Activated CD8-positive, alpha-beta memory T cell treated with anti-CD3 and anti-CD28 coated beads for 1 hour (primary cell): ENCODE data around the gene ARAF.

Experiments used
- DNase-seq, 2 donors: peaks; one replicate each; pipeline ENCODE4 v3.0.0-alpha.2; 2020; ENCODE audit warnings: low read depth in 1 of 2; ENCODE audit errors: extremely low read depth in 1 of 2

ARAF gene

DNA sequence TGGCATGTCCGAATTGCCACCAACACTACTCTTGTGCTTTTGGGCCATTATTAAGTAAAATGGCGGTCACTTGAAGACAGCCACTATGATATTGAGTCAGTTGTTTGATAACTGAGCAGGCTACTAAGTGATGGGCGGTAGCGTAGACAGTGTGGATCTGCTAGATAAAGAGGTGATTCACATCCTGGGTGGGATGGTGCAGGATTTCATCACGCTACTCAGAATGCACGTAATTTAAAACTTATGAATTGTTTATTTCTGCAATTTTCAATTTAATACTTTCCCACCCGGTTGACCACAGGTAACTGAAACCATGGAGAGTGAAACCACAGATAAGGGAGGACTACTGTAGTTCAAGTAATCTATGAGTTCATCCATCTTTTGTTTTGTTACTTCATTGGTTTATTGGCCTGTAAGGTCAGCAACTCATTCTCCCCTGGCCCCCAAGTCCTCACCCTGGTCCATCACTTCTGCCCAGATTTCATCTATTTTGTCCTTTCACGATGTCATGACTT is 2.9 kb downstream of the ARAF start:
- no peak for DNase-seq

DNA sequence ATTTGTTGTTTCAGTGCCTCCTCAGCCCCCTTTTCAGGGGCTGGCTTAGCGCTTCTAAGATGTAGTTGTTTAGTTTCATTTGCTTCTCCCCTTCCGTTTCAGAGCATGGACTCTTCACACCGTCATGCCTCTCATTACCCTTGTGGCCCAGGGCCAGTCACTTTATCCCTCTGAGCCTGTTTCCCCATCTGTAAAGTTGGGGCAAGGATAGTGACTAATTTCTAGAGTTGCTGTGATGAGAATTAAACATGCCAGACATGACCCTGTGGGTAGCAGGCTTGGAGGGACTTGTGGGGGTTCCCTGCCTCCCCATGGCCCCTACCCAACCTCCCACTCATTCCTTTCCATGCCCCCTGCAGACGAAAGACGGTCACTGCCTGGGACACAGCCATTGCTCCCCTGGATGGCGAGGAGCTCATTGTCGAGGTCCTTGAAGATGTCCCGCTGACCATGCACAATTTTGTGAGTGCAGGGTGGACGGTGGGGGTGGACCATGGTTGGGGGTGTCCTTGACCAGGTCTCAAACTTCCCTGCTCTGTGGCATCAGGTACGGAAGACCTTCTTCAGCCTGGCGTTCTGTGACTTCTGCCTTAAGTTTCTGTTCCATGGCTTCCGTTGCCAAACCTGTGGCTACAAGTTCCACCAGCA is 3.6 kb downstream of the ARAF start:
- no peak for DNase-seq

DNA sequence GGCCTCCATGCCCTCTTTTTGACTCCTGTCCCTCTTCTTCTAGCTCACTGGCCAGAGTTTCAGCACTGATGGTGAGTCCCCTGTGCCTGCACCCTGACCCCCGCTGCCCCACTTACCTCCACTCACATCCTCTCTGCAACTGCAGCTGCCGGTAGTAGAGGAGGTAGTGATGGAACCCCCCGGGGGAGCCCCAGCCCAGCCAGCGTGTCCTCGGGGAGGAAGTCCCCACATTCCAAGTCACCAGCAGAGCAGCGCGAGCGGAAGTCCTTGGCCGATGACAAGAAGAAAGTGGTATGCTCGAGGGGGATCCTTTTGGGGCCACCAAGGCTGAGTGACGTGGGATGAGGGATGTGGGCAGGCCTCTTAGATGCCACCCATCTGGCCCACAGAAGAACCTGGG is 5.8 kb downstream of the ARAF start:
- DNase-seq: no peak

DNA sequence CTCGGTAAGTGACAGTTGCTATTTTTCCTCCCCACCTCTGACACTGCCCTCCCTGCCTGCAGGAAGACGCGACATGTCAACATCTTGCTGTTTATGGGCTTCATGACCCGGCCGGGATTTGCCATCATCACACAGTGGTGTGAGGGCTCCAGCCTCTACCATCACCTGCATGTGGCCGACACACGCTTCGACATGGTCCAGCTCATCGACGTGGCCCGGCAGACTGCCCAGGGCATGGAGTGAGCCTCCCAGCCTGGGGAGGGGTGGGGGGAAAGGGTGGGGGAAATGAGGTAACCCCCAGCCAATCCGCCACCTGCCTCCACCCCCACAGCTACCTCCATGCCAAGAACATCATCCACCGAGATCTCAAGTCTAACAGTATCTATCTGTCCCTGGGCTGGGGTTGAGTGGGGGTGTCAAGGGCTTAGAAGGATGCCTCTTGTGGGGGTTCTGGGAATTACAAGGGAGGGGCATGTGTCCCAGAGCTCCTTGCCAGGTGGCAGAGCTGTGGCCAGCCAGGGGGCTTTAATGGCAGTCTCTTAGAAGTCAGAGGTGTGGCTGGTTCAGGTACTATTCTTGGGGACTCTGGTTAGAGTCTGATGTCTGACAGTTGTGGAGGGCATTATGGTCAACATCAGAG is 7.8 kb downstream of the ARAF start:
- DNase-seq: no peak

DNA sequence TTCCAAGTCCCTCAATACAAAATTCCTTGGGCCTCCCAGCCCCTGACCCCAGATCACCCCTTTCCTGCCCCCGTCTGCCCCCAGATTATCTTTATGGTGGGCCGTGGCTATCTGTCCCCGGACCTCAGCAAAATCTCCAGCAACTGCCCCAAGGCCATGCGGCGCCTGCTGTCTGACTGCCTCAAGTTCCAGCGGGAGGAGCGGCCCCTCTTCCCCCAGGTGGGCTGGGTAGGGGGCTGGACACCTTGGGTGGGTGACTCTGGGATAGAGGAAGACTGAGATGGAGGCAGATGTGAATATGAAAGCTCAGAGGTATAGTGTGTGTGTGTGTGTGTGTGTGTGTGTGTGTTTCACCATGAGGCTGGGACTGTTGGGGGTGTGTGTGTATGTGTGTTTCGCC is 9.8 kb downstream of the ARAF start:
- no peak for DNase-seq

DNA sequence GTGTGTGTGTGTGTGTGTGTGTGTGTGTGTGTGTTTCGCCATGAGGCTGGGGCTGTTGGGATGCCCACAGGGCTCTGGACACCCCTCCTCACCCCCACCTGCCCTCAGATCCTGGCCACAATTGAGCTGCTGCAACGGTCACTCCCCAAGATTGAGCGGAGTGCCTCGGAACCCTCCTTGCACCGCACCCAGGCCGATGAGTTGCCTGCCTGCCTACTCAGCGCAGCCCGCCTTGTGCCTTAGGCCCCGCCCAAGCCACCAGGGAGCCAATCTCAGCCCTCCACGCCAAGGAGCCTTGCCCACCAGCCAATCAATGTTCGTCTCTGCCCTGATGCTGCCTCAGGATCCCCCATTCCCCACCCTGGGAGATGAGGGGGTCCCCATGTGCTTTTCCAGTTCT is 10.2 kb downstream of the ARAF start:
- no peak for DNase-seq

DNA sequence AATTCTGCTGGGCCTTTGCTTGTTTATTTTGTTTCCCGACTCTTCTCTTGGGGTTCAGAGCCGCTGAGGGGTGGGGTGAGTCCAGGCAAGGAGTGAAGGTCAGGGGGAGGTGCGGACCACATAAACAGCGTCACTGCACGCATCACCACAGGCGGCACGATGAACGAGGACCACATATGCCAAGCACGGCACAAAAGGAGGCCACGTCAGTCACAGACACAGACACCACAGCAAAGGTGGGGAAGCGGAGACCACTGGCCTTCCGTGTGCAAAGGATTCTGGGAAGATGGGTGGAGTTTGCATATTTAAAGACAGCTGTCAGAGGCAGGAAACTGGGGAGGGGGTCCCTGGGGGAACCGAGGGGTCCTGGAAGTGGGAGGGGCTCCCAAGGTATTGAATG is 10.9 kb downstream of the ARAF start:
- DNase-seq: no peak

DNA sequence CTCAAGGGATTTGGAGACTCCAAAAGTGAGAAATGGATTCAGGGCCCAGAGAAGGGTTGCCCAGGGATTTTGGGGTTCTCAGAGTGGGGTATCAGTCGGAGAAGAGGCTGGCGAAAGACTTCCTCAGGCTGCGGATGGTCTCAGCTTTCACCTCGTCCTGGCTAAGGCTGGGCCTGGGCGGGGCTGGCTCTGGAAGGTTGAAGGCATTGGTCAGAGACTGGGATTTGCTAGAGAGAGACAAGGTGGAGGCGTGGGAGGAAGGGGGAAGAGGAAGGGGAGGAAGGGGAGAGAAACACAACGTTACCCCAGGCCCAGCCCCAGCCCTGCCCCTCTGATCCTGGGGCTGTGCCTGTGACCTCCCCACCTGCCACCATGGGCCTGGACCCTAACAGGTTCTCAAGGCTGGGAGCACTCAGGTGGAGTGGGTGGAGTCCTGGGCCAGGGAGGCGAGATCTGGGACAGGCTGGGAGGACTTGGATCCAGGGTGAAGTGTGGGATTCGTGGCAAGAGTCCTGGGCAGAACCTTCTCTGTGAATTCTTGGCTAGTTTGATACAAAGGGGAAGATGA is 11.9 kb downstream of the ARAF start:
- DNase-seq: no peak

DNA sequence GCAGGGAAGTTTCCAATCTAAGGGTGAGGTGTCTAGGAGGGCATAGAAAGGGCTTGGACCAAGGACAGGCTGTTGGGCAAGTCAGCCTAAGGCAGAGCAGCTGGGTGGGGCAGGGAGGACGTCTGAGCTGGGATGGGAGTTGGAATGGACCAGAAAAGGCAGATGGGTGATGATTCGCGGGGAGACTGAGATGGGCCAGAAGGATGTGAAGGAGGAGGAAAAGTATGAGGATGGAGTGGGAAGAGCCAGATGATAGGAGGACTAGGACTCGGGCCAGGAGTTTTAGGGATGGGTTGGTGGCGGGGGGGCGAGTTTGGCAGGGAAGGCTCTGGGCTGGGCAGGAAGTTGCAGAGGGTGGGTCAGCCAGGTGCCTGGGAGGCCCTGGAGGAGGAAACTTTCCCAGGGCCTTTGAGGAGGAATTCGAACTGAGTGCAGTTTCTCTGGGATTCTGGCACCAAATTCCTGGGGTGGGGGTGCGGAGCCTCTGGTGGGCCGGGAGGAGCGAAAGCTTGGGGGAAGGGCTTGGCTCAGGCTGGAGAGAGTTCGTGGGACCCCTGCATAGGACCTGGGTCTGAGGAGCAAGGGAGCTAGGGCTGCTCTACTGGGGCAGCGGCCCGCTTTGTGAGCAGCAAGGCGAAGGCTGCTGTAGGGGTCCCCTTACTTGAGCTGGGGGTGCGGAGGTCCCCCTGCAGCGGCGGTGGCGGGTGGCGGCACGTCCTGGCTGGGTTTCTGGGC is 12.5 kb downstream of the ARAF start:
- no peak for DNase-seq

DNA sequence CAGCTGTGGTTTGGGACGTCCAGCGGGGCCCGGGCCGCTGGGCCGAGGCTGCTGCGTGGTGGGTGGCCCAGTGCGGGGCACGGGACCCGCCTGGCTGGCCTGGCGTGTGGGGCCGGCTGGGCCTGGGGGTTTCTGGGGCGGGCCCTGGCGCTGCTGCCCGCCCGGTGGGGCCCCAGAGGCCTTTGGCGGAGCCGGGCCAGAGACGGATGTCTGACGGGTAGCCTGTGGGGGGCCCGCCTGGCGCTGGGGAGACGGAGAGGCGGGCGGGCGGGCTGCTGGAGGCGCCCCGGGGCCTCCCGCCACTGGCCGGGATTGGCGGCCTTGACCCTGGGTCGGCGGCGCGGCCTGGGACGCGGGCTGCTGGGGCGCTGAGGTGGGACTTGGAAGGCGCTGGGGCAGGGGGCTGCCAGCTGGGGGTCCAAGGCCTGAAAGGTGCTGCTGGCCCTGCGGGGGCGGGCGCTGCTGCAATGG is 13.1 kb downstream of the ARAF start:
- DNase-seq: no peak

DNA sequence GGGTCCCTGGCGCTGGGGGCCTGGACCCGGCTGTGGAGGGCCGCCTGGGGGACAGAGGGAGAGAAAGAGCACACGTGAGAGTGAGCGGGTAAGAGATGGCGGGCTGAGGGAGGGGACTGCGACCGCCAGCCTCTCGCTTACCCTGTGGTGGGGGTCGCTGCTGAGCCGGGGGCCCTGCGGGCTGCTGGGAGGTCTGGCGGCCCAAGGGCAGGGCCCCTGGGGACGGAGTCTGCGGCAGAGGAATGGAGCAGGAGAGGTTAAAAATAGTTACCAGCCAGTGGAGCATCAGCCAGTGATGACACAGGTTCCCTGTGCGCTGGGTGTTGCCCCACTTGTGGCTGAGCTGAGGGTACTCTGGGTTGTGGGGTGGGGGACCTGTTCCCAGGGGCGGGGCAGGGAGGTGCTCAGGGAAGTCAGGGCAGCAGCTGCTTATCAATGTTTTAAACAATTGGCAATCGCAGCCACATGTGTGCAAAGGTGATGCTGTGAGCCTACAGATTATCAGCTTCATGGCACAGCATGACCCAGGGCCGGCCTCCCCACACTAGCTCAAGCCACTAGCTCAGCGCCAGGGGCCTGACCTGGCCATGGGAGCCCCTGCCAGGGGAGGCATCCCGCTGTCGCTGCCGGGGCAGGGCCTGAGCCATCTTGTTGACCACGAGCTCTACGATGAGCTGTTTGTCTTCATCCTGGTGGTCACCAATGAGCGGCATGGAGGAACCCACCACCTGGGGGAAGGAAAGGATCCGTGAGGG is 13.7 kb downstream of the ARAF start:
- DNase-seq: no peak

DNA sequence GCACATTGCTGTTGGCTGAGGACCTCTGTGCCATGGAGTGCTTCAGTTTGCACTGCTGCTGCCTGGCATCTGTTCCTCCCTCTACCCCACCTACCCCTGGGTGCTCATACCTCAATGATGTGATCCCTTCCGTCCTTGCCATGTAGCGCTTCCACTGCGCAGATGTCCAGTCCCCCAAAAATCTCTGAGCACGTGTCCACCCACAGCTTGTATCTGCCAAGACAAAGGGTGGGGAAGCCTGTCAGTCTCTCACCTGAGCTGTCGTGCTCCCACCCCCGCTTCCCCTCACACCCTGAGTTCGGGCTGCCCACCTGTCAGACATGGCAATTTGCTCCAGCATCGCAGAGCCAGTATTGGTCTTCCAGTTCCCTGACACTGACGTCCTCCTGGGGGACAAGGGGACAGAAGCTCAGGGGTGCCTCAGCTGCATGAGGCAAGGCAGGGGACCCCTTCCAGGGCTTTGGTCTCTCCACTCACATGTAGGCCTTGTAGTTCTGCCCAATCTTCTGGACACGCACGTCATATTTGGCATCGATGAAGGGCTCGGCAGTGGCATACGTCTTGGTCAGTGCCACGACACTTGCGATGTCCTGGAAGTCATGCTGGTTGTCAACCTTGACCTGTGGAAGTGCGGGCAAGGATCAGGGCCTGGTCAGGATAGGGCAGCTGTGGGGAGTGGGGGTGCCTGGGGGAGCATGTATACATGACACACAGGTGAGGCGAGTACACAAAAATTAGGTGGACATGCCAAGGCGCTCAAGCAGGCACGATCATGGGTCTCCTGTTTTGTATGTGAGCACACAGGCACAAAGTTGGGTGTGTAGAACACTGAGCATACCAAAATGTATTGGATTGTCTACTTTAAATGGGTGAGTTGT is 15.3 kb downstream of the ARAF start:
- no peak for DNase-seq

DNA sequence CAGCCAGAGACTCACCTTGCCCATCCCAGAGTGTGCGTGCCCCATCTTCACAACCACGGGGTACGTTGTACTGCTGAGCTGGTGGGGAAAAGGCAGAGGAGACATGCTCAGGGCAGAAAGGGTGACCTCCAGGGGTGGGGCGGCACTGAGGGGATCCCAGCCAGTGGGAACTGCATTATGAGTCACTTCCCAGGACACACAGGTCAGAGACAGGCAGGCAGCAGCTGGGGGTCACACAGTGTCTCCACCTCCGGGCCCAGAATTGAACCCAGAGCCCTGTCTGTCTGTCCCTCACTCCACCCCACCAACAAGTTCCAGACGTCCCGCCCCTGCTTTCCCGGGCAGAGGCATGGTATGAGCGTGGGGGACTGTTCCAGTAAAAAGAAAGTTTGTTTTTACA is 16.4 kb downstream of the ARAF start:
- DNase-seq: no peak

DNA sequence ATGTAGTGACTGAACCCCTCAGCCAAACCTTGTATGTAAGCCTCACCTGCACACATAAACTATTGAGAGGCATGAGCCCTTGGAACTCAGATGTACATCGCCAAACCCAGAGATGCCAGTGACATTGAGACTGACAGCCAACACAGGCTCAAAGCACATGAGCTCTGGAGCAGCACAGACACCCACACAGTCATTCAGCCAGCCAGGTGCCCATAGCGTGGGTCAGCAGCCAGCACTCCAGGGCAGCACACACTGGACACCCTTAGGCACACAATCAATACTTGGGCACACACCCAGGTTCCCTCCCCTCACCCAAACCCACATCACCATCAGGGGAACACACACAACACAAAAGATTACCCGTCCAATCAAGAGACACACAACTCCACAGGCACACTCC is 16.9 kb downstream of the ARAF start:
- no peak for DNase-seq

DNA sequence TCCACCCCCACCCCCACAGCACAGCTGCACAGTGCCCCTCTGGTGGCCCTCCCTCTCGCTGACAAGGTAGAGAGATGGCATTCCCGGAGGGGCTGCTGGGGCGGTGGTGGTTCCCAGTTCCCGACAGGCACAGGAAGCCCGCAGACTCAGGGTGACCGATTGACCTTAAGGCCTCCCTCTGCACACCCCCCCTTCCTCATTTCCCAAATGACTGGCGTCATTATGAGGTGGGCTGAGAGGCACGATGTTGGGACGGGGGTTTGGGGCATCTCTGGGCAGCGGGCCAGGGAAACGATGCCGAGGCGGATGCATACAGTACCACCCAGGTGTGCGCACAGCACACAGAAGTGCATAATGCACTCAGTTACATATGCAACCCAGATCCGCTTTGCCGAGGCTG is 17.7 kb downstream of the ARAF start:
- no peak for DNase-seq

DNA sequence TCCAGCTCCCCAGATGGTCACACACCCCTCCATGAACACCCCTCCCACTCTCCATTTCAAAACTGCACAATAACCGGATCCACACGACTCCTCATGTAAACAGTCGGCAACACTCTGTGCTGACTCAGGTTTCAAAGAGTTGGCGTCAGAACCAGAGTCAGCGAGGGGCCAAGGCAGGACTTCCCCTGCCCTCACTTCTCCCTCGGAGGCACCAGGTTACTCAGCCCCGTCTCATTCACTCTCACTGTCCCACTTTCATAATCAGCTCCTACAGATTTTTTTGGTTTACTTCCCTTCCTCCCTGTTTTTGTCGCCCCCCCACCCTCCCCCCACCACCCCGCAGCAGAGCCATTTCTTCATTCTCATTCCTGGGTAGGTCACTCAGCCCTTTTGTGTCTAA is 18.5 kb downstream of the ARAF start:
- no peak for DNase-seq

DNA sequence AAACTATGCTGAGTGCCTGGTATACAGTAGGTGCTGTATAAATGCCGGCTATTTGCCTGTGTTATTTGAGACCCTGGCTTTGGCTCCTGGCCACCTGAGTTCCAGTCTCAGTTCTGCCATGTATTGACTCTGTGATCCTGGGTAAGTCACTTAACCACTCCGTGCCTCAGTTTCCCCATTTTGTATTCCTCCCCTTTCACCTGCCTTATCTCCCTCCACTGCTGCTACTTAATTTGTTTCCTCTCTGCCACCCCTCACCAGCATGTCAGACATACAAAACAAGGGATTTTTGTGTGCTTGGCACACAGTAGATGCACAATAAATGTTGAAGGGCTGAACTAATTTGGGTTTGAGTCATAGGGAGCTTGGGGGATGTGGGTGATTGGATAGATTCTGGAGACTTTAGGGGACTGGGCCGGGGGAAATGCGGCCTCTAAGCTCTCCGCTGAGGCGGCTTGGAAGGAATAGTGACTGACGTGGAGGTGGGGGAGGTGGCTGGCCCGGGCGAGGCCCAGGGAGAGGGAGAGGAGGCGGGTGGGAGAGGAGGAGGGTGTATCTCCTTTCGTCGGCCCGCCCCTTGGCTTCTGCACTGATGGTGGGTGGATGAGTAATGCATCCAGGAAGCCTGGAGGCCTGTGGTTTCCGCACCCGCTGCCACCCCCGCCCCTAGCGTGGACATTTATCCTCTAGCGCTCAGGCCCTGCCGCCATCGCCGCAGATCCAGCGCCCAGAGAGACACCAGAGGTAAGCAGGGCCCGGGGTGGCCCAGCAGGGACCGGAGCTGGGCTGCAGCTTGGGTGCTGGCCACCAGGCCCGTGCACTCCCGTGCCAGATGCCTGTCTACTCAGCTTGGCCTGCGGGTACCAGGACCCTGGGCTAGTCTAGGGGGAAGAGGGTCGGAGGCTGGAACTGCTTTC is 21.0 kb downstream of the ARAF start, which contains the start of gene TIMP1:
TIMP1 (plus strand) TSS at position 706 of the 917 bp plus-strand sequence. CDS start 980 bp downstream, outside the sequence.
- peak; percentile 55 to 62 for DNase-seq

DNA sequence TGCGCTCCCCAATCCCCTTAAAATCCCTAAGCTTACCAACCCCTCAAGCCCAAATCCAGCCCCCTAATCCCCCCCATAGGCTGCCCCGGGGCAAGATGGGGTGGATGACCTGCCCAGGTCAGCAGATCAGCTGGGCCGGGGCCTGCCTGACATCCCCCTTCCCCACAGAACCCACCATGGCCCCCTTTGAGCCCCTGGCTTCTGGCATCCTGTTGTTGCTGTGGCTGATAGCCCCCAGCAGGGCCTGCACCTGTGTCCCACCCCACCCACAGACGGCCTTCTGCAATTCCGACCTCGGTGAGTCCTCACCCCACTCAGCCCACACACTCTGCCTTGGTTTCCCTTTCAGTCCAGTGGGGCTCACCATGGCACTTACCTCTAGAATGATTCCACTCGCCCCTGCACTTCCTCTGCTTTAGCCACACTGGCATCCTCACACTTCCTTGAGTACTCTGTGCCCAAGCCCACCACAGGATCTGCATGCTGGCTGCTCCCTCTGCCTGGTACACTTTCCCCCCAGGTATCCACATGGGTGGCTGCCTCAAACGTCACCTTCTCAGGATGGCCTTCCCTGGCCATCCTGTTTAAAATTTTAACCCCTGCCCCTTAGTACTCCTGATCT is 22.3 kb downstream of the ARAF start:
- no peak for DNase-seq
